Type B pancreatic cell (in vitro differentiated cells): ENCODE results near the gene TSPAN17. TPM values are rescaled to one million over a fixed set of nuclear protein-coding genes. Genes with fewer than 3 reads are reported as not detected.

ENCODE experiments used
- DNase-seq: peaks from one replicate; pipeline ENCODE4 v3.0.0; 2021; ENCODE audit warnings: mixed read lengths; ENCODE audit not compliant: unreplicated experiment; ENCODE audit errors: extremely low spot score
- H3K27ac Mint-ChIP-seq: 2 replicates; pipeline ENCODE4 v1.8.0; 2021; ENCODE audit warnings: mild to moderate bottlenecking, mixed read lengths
- H3K27me3 Mint-ChIP-seq: 2 replicates; pipeline ENCODE4 v1.8.0; 2021; ENCODE audit warnings: mixed read lengths
- H3K36me3 Mint-ChIP-seq: 2 replicates; pipeline ENCODE4 v1.8.0; 2021; ENCODE audit warnings: mixed read lengths
- H3K4me1 Mint-ChIP-seq: one replicate; pipeline ENCODE4 v1.8.0; 2021; ENCODE audit warnings: mixed read lengths; ENCODE audit not compliant: unreplicated experiment
- H3K4me3 Mint-ChIP-seq: 2 replicates; pipeline ENCODE4 v1.8.0; 2021; ENCODE audit warnings: mild to moderate bottlenecking, mixed read lengths
- H3K9me3 Mint-ChIP-seq: 2 replicates; pipeline ENCODE4 v1.8.0; 2021; ENCODE audit warnings: mixed read lengths
- total RNA-seq: library from RNA; stranded (reverse); gene quantifications from 2 replicates; pipeline ENCODE4 v1.2.1, GENCODE V29; 2021; ENCODE audit warnings: low replicate concordance
- TF ChIP-seq, protein P1 (sequence below): fragments of 200-600 bp; sonication (generic); conservative IDR thresholded peaks from 2 replicates; pipeline ENCODE4 v1.5.0; 2021; ENCODE audit warnings: antibody characterized with exemption, mild to moderate bottlenecking

TSPAN17 gene
- total RNA-seq, 1 donor from 2014 or later = 45.9 TPM

DNA sequence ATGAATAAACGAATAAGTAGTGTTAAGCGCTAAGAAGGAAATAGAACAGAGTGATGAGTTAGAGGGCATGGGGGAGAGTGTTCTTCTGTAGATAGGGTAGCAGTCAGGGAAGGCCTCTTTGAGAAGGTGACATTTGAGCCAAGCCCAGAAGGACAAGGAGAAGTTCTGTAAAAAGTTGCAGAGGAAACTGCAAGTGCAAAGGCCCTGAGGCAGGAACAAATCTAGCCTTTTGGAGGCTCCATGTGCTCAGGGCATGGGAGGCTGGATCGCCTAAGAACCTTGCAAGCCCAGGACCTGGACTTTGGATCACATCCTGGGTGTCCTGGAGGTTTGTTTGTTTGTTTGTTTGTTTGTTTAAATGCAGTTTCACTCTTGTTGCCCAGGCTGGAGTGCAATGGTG lies 8.8 kb upstream of the TSPAN17 start:
- H3K27me3 Mint-ChIP-seq = peaks cover 62% of the 10 kb centered on the region
- no peak overlapping the region for H3K27ac Mint-ChIP-seq
- TF ChIP-seq, protein P1, sequence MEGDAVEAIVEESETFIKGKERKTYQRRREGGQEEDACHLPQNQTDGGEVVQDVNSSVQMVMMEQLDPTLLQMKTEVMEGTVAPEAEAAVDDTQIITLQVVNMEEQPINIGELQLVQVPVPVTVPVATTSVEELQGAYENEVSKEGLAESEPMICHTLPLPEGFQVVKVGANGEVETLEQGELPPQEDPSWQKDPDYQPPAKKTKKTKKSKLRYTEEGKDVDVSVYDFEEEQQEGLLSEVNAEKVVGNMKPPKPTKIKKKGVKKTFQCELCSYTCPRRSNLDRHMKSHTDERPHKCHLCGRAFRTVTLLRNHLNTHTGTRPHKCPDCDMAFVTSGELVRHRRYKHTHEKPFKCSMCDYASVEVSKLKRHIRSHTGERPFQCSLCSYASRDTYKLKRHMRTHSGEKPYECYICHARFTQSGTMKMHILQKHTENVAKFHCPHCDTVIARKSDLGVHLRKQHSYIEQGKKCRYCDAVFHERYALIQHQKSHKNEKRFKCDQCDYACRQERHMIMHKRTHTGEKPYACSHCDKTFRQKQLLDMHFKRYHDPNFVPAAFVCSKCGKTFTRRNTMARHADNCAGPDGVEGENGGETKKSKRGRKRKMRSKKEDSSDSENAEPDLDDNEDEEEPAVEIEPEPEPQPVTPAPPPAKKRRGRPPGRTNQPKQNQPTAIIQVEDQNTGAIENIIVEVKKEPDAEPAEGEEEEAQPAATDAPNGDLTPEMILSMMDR = no peak

DNA sequence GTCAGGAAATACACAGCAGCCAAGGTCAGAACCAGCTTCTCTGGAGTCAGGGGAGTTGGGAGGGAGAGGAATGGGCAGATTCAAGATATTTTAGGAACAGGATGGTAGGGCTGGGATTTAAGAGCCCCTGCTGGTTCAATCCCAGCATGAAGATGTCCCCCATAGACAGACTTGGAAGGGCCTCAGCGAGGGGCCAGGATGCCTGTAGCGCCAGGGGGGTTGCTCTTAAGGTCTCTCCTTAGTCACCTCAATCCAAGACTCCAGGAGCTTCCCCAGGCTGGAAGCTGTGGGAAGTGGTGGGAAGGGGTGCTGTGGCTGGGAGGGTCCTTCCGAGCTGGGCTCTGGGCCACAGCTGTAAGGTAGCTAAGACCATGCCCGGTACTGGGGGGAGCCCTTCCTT lies 8.1 kb upstream of the TSPAN17 start:
- H3K4me1 Mint-ChIP-seq = no peaks in the 10 kb centered on the region
- H3K36me3 Mint-ChIP-seq = no peaks in the 10 kb centered on the region
- H3K27me3 Mint-ChIP-seq = peaks cover 54% of the 10 kb centered on the region
- H3K27ac Mint-ChIP-seq = no peak overlapping the region
- TF ChIP-seq, protein P1 = no peak
- DNase-seq = no peak
- no peak overlapping the region for H3K4me3 Mint-ChIP-seq
- peaks cover 4% of the 10 kb centered on the region for H3K9me3 Mint-ChIP-seq

More for the DNA sequence above, 8.8 kb upstream of the TSPAN17 start:
- H3K4me1 Mint-ChIP-seq = no peaks in the 10 kb centered on the region
- no peak overlapping the region for H3K4me3 Mint-ChIP-seq
- peaks cover 4% of the 10 kb centered on the region for H3K9me3 Mint-ChIP-seq
- DNase-seq = no peak
- no peaks in the 10 kb centered on the region for H3K36me3 Mint-ChIP-seq

DNA sequence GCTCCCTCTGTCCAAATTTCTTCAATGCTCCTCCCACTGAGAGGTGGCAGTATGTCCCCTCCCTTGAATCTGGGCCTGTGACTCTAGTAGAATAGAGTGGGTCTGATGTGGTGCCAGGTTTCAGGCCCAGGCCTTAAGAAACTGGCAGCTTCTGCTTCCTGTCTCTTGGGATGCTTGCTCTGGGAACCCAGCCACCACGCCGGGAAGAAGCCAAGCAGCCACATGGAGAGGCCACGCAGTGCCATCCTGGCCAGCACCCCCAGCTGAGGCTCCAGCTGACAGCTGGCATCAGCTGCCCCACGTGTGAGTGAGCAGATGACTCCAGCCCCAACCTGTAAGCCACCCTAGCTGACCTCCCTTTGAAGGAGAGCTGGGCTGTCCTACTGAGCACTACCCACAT lies 7.3 kb upstream of the TSPAN17 start:
- Mint-ChIP-seq H3K4me3 (no peak overlapping the region), H3K4me1 (no peaks in the 10 kb centered on the region), H3K27me3 (peaks cover 49% of the 10 kb centered on the region), H3K36me3 (no peaks in the 10 kb centered on the region), H3K9me3 (peaks cover 2% of the 10 kb centered on the region), H3K27ac (no peak overlapping the region)
- TF ChIP-seq, protein P1 = no peak
- no peak for DNase-seq

DNA sequence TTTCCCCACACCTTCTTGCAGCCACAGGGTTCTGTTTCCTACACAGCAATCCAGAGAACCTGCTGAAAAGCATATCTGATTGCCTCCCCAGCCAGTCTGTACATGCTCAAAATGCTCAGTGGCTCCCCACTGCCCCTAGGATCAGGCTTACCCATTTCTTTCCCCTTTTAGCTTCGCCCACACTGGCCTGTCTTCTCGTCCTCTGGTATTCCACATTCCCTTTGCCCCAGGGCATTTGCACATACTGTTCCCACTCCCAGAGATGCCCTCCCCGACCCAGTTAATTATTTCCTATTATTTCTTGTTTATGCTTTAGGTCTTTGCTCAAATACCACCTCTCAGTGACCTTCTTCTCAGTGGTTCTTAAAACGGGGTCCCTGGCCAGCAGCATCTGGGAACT lies 6.7 kb upstream of the TSPAN17 start:
- H3K27ac Mint-ChIP-seq = no peak overlapping the region
- no peaks in the 10 kb centered on the region for H3K9me3 Mint-ChIP-seq
- no peaks in the 10 kb centered on the region for H3K4me1 Mint-ChIP-seq
- no peak overlapping the region for H3K4me3 Mint-ChIP-seq
- TF ChIP-seq, protein P1 = no peak
- H3K27me3 Mint-ChIP-seq = peaks cover 43% of the 10 kb centered on the region
- DNase-seq = no peak
- no peaks in the 10 kb centered on the region for H3K36me3 Mint-ChIP-seq

DNA sequence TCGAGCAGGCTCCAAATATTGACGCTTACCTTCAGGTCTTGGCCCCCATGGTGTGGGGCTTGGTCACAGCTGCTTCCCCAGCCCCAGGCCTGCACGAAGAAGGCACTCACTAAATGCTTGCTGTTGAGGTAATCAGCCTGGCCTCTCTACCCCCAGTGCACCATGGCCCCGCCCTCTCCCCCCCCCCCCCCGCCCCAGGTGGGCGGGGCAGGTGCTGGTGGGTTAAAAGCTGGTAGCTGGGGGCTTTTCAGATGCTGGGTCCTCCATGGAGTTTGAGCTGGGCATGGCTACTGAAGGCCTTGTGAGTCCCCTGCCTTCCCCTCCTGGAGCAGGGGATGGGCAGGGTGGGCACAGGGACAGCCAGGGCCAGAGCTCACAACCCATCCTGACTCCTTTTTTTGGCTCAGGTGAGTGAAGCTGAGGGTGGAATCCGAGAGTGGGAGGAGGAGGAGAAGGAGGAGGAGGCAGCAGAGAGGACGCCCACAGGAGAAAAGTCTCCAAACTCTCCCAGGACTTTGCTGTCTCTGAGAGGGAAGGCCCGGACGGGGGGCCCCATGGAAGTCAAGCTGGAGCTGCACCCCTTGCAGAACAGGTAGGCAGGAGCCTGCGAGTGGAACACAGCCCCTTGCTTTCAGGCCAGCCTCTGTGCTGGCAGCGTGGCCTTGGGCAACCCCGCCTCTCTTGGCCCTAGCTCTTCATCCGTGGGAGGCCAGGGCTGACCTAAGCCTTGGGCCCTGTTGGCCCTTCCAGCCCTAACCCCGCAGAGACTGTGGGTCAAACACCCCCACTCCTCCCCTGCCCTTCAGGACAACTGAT lies 4.4 kb upstream of the TSPAN17 start:
- H3K9me3 Mint-ChIP-seq = no peaks in the 10 kb centered on the region
- peaks cover 5% of the 10 kb centered on the region for H3K4me1 Mint-ChIP-seq
- no peak for DNase-seq
- TF ChIP-seq, protein P1 = no peak
- no peak overlapping the region for H3K4me3 Mint-ChIP-seq
- peaks cover 22% of the 10 kb centered on the region for H3K27me3 Mint-ChIP-seq
- no peaks in the 10 kb centered on the region for H3K36me3 Mint-ChIP-seq
- H3K27ac Mint-ChIP-seq = no peak overlapping the region
